ENCODE measurements around the gene TMEM8B. TPM values are rescaled to one million over a fixed set of nuclear protein-coding genes. Genes with fewer than 3 reads are reported as not detected.

Gene TMEM8B
- total and polyA plus RNA-seq, 9 of the 15 experiments (the other 6 are each of a cell fraction or from before 2014, with no cell fraction given), result 0.01 to 2.2 (median 1.1) TPM

- no peak for TF ChIP-seq NCOA2 (IDR thresholded peaks at IDR 0.05; ENCODE audit: partially characterized antibody in 2 of 2)
- peak; percentile 79 for TF ChIP-seq MAFF (IDR thresholded peaks at IDR 0.05; ENCODE audit: low read length)
- no peak for TF ChIP-seq ZFP1 (CRISPR knock-in tag; IDR thresholded peaks at IDR 0.05)
- 0 out of 2 replicates have a peak, but pooled peaks have one; percentile 28 for TF ChIP-seq MAX (CRISPR knock-in tag; IDR thresholded peaks at IDR 0.05)
- no peak for TF ChIP-seq ILK (tag; IDR thresholded peaks at IDR 0.05; ENCODE audit: borderline replicate concordance, low read depth)
- no peak for TF ChIP-seq SAFB2 (IDR thresholded peaks at IDR 0.05; ENCODE audit: borderline replicate concordance, low read depth, low read length, severe bottlenecking)
- no peak for TF ChIP-seq ZNF347 (CRISPR knock-in tag; IDR thresholded peaks at IDR 0.05; ENCODE audit: low read depth)
- no peak for TF ChIP-seq CEBPB (tag; IDR thresholded peaks at IDR 0.05)
- TF ChIP-seq ZNF75A (CRISPR knock-in tag; IDR thresholded peaks at IDR 0.05), result no peak
- TF ChIP-seq PRMT5 (CRISPR knock-in tag; IDR thresholded peaks at IDR 0.05), result no peak
- no peak for TF ChIP-seq POU5F1 (IDR thresholded peaks at IDR 0.05; ENCODE audit: borderline replicate concordance, low read depth, low read length, partially characterized antibody)
- TF ChIP-seq GABPB1 (CRISPR knock-in tag; IDR thresholded peaks at IDR 0.05), result no peak
- TF ChIP-seq MNT (conservative IDR thresholded peaks at IDR 0.05), result peak in 1 of 2 experiments; percentile 35; a peak in 2 of 4 replicates
- TF ChIP-seq DIDO1 (tag; IDR thresholded peaks at IDR 0.05; ENCODE audit: low read depth), result no peak
- TF ChIP-seq SMARCE1 (IDR thresholded peaks at IDR 0.05), result peak; percentile 43; the same call in 1 of the 2 replicates
- TF ChIP-seq C11orf30 (IDR thresholded peaks at IDR 0.05; ENCODE audit: low read depth), result peak; percentile 95
- 0 out of 4 replicates have a peak, but pooled peaks of 1 of the 2 experiments have one; percentile 23 for TF ChIP-seq HDAC1 (IDR thresholded peaks at IDR 0.05)
- TF ChIP-seq USF2 (CRISPR knock-in tag; IDR thresholded peaks at IDR 0.05), result peak; percentile 13; the same call in 1 of the 2 replicates
- TF ChIP-seq MEIS2 (IDR thresholded peaks at IDR 0.05; ENCODE audit: partially characterized antibody), result peak; percentile 37
- no peak for TF ChIP-seq CGGBP1 (CRISPR knock-in tag; IDR thresholded peaks at IDR 0.05)
- TF ChIP-seq ZNF277 (CRISPR knock-in tag; IDR thresholded peaks at IDR 0.05; ENCODE audit: borderline replicate concordance), result no peak
- TF ChIP-seq BHLHE40 (IDR thresholded peaks at IDR 0.05; ENCODE audit: low read length), result peak; percentile 71
- TF ChIP-seq ZFX (CRISPR knock-in tag; IDR thresholded peaks at IDR 0.05), result no peak
- no peak for TF ChIP-seq ZKSCAN1 (IDR thresholded peaks at IDR 0.05; ENCODE audit: low read depth, low read length)
- TF ChIP-seq NFIC (IDR thresholded peaks at IDR 0.05), result no peak
These were observed 30.2 kb upstream of the TMEM8B start (continued) for GRCh38 chr9:35798658-35799374.
